AG09319 (cell line): ENCODE results near the gene RAD51AP1.
A peak's percentile ranks its signal among the peaks of the same experiment; 100 is the strongest.

Source experiments
- DNase-seq: peaks from one replicate; pipeline ENCODE4 v3.0.0-alpha.2; 2010; ENCODE audit warnings: low read depth; ENCODE audit errors: extremely low read depth
- CTCF ChIP-seq: IDR thresholded peaks from 2 replicates; pipeline ENCODE4 v1.5.1; 2011; ENCODE audit warnings: low read depth, mild to moderate bottlenecking, inconsistent platforms, low read length, moderate library complexity

RAD51AP1 gene

GRCh38 chr12:4538207-4539160 is at the start of gene RAD51AP1:
RAD51AP1 (plus strand) TSS chr12:4538890; CDS start chr12:4538940, 50 bp downstream.
- no peak for TF ChIP-seq CTCF

GRCh38 chr12:4489556-4489955 is 49.1 kb upstream of the RAD51AP1 start:
- DNase-seq, result no peak
- no peak for TF ChIP-seq CTCF

More at GRCh38 chr12:4538207-4539160, at the start of gene RAD51AP1:
- peak; percentile 96 for DNase-seq

- no peak for DNase-seq
- no peak for TF ChIP-seq CTCF
Observed at GRCh38 chr12:4490973-4491372, 47.7 kb upstream of the RAD51AP1 start.

DNA sequence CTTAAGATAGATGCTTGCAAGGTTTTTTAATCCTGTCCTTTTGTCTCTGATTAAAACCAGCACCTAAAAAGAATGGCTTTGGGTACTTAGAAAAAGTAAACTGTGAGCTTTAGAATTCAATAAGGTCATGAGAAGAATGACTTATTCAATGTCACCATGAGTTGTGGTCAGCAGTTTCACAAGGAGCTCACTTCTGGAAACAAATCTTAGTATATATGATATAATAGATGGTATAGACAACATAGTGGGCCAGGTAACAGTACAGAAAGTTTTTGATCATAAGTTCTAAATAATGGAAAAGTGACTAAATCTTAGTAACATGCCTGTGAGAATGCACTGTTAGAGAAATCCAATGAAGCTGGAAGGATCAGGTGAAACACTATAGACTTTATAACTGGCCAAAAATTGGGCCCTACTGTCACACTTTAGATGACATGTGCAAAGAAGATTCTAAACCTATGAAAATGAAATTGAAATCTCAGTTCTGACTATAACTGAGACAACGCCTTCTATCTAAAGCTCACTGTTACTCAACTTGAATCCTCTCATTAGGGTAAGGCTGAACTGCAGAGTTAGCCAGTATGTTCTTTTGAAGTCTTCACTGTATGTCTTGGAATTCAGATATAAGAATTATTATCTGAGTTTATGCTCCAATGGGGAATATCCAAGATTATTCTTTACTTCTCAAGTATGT is 42.4 kb upstream of the RAD51AP1 start:
- TF ChIP-seq CTCF, result no peak
- no peak for DNase-seq

DNA sequence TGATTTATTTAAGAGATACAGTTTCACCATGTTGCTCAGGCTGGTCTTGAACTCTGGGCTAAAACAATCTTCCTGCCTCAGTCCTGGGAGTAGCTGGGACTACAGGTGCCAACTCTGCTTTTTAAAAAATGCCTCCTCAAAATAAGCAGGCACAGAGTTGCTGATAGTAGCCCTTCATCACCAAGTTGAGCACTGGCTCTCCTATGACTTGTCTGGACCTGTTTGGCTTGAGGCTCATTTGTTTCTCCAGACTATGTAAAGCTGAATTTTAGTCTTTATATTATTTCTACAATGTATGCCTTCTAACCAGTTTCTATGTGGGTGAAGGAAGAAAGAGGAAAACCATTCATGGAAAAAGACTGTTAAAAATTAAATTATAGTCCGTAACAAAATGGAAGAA is 39.5 kb upstream of the RAD51AP1 start:
- no peak for DNase-seq
- TF ChIP-seq CTCF, result no peak

DNA sequence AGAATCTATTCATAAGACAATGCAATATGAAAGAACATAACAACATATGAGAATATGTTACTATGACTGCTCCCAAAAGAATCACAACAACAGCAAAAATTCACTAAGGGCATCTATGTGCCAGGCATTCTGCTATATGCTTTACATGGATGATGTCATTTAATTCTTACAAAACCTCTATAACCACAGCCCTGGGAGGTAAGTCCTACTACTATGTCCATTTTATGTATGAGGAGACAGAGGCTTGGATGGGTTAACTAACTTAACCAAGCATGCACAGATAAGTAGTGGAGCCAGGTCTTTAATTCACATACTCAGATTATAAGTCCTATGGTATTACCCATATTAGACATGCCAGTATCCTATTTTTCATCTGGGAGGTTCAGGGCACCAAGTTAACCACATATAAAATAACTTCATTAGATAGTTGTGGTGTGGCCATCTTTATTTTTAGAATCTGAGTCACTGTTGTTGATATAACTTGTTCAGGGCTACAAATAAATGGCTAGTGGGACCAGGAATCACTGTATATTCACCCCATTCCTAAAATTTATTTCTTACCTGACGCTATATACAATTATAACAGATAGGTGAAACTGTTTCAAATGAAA is 33.2 kb upstream of the RAD51AP1 start:
- TF ChIP-seq CTCF, result no peak
- no peak for DNase-seq

DNA sequence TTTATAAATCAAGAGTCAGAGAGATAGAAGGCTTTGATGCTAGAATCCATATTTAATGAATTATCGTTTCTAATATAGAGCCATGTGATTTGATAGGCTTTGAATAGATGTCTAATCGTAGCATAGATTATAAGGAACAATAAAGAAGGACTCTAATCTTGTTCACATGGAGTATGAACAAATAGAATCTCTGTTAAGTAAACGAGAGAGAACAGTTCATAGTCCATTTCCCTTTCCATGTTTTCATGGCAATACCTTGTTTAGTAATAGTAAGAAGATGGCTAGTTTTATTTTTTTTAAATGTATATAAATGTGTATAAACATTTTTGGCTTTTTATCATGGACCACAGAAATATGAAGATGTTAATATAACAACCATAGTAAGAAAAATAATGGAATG is 32.3 kb upstream of the RAD51AP1 start:
- DNase-seq, result no peak
- TF ChIP-seq CTCF, result no peak
